Tibial nerve (tissue), 3 donors: ENCODE results near the gene IQSEC3.
"Not testable (repeated sequence)": the region's sequence is repeated elsewhere in the genome, so short reads cannot be mapped to it uniquely, and the experiment has no call there.

Experiments used
- POLR2A ChIP-seq, 2 donors: fragments of 450-650 bp; IDR thresholded peaks; one replicate each; pipeline ENCODE4 v1.6.1; 2017; ENCODE audit warnings: antibody characterized with exemption in 2 of 2, mild to moderate bottlenecking in 2 of 2, moderate library complexity in 2 of 2
- TF ChIP-seq, protein P1 (sequence below), 5 experiments: fragments of 200-600 bp in 3 of 5; fragments of 450-650 bp in 2 of 5; sonication (generic) in 3 of 5; IDR thresholded peaks; one replicate each; pipeline ENCODE4 v1.5.1; 2016 to 2019; ENCODE audit warnings: antibody characterized with exemption in 5 of 5, mild to moderate bottlenecking in 3 of 5, moderate library complexity in 2 of 5

GRCh38 chr12:76551-76950, 10.0 kb downstream of the IQSEC3 start:
- not testable (repeated sequence) for TF ChIP-seq POLR2A (IDR thresholded peaks at IDR 0.05)
- TF ChIP-seq, protein P1, sequence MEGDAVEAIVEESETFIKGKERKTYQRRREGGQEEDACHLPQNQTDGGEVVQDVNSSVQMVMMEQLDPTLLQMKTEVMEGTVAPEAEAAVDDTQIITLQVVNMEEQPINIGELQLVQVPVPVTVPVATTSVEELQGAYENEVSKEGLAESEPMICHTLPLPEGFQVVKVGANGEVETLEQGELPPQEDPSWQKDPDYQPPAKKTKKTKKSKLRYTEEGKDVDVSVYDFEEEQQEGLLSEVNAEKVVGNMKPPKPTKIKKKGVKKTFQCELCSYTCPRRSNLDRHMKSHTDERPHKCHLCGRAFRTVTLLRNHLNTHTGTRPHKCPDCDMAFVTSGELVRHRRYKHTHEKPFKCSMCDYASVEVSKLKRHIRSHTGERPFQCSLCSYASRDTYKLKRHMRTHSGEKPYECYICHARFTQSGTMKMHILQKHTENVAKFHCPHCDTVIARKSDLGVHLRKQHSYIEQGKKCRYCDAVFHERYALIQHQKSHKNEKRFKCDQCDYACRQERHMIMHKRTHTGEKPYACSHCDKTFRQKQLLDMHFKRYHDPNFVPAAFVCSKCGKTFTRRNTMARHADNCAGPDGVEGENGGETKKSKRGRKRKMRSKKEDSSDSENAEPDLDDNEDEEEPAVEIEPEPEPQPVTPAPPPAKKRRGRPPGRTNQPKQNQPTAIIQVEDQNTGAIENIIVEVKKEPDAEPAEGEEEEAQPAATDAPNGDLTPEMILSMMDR (IDR thresholded peaks at IDR 0.05), result not testable (repeated sequence)
